HepG2 (cell line): Measurements from ENCODE around the gene MASTL.

ENCODE experiments used
- POLR2A ChIP-seq, 2 experiments: IDR thresholded peaks; 2 replicates each; pipeline ENCODE4 v1.6.1; 2011; ENCODE audit warnings: low read depth in 2 of 2, low read length in 2 of 2, mild to moderate bottlenecking in 1 of 2, moderate library complexity in 1 of 2; ENCODE audit not compliant: insufficient read depth in 1 of 2
- POLR2AphosphoS5 ChIP-seq: IDR thresholded peaks from 2 replicates; pipeline ENCODE4 v1.6.1; 2012; ENCODE audit warnings: low read depth, low read length
- ZNF331 ChIP-seq: sonication (generic); formaldehyde crosslinking; IDR thresholded peaks from 2 replicates; pipeline ENCODE4 v1.4.0; 2020; ENCODE audit warnings: missing genetic modification reagents
- TF ChIP-seq, protein P1 (sequence below): sonication (generic); formaldehyde crosslinking; IDR thresholded peaks from 2 replicates; pipeline ENCODE4 v1.5.0; 2020; ENCODE audit warnings: mild to moderate bottlenecking, missing genetic modification reagents, moderate library complexity

DNA sequence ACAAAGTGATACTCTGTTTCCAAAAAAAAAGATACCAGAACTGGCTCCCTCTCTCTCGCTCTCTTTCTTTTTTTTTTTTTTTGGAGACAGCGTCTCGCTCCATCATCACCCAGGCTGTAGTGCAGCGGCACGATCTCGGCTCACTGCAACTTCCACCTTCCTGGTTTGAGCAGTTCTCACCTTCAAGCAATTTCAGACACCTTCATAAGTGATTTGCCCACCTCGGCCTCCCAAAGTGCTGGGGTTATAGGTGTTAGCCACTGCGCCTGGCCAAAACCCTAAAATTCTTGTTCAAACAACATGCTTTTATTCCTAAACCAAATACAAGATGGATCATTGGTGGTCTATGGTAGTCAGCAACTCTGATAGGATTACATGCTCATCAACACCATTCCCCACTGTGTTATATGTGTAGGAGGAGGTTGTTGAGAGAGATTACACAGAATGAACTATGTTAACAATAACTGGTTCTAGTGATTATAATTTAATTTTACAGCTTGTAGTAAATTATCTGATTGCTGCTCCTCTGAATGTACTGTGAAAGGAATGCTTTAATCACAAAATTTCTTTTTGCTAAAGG is 69.9 kb downstream of the MASTL start:
- TF ChIP-seq POLR2AphosphoS5 (no peak), ZNF331 (CRISPR knock-in tag) (no peak), POLR2A (IDR thresholded peaks at IDR 0.05; ENCODE audit: insufficient read depth in 1 of 2, low read depth in 2 of 2, low read length in 2 of 2) (no peak)
- TF ChIP-seq, protein P1, sequence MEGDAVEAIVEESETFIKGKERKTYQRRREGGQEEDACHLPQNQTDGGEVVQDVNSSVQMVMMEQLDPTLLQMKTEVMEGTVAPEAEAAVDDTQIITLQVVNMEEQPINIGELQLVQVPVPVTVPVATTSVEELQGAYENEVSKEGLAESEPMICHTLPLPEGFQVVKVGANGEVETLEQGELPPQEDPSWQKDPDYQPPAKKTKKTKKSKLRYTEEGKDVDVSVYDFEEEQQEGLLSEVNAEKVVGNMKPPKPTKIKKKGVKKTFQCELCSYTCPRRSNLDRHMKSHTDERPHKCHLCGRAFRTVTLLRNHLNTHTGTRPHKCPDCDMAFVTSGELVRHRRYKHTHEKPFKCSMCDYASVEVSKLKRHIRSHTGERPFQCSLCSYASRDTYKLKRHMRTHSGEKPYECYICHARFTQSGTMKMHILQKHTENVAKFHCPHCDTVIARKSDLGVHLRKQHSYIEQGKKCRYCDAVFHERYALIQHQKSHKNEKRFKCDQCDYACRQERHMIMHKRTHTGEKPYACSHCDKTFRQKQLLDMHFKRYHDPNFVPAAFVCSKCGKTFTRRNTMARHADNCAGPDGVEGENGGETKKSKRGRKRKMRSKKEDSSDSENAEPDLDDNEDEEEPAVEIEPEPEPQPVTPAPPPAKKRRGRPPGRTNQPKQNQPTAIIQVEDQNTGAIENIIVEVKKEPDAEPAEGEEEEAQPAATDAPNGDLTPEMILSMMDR (CRISPR knock-in tag) = no peak
